GM18511 (cell line): Measurements from ENCODE around the gene SMIM35.

Source experiments
- ATAC-seq: cut with Tn5 transposase; IDR thresholded peaks from one replicate; pipeline ENCODE4 v1.9.1; 2021; ENCODE audit warnings: mild to moderate bottlenecking, moderate library complexity; ENCODE audit not compliant: unreplicated experiment

The SMIM35 gene

GRCh38 chr11:117969160-117969991 is 117.4 kb downstream of the SMIM35 start:
- ATAC-seq, result no peak

DNA sequence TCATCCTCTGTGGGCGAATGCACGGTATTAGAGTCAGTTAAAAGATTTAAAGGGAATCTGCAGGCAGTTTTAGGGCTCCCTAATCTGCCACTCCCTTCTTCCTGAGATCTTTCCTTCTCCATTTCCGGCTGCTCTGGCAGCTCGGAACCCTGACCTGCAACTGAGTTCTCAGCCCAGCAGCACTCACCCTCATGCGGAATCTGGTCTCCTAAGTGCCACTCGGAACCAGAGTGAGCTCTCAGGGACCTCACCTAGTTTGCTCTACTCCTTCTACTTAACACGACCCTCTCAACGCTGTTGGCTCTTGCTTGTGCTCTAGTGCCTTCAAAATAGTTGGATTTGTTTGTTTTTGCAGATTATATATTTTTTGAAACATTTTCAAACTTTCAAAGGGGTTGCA is 119.9 kb downstream of the SMIM35 start:
- ATAC-seq, result no peak

- no peak for ATAC-seq
These were observed 123.9 kb downstream of the SMIM35 start for GRCh38 chr11:117962826-117963225.

DNA sequence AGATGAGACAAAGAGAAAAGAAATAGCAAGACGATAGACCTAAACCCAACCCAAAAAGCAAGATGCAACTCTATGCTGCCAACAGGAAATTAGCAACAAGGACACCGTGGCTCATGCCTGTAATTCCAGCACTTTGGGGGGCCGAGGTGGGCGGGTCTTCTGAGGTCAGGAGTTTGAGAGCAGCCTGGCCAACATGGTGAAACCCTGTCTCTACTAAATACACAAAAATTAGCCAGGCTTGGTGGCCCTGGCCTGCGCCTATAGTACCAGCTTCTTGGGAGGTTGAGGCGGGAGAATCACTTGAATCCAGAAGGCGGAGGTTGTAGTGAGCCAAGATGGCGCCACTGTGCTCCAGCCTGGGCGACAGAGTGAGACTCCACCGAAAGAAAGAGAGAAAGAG is 124.9 kb downstream of the SMIM35 start:
- no peak for ATAC-seq

GRCh38 chr11:117960406-117960805 is 126.4 kb downstream of the SMIM35 start:
- ATAC-seq, result no peak

- no peak for ATAC-seq
These were observed 127.2 kb downstream of the SMIM35 start for GRCh38 chr11:117959438-117960149.

GRCh38 chr11:117958949-117959348 is 127.8 kb downstream of the SMIM35 start:
- ATAC-seq, result no peak
